GM18526 (cell line): Measurements from ENCODE around the gene NPS.

ENCODE experiments used
- POLR2A ChIP-seq: IDR thresholded peaks from 3 replicates; pipeline ENCODE4 v1.6.1; 2011; ENCODE audit not compliant: insufficient read length; ENCODE audit errors: extremely low read depth

The NPS gene

GRCh38 chr10:127537924-127538323 is 11.2 kb upstream of the NPS start:
- TF ChIP-seq POLR2A = no peak

DNA sequence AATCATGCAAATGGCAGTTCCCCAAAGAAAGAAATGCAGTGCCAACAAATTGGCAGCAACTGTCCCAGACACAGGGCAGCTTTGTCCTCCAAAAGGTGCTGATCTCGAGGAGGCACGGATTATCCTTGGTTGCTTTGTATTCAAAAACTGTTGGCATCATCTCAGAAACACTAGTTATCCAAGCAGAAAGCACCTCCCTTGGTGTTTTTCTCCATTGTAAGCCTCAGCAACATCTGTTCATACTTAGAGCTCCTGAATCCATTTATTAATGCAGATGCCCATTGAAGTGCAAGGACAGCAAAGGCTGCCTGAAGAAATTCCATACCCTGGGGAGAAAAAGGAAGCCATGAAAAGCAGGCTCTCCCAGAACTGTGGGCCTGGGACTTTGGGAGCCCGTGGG is 1.1 kb upstream of the NPS start:
- no peak for TF ChIP-seq POLR2A

GRCh38 chr10:127550861-127551260 is 1.8 kb downstream of the NPS start:
- no peak for TF ChIP-seq POLR2A

- TF ChIP-seq POLR2A = no peak
These were observed 3.3 kb downstream of the NPS start for GRCh38 chr10:127552446-127552845.

DNA sequence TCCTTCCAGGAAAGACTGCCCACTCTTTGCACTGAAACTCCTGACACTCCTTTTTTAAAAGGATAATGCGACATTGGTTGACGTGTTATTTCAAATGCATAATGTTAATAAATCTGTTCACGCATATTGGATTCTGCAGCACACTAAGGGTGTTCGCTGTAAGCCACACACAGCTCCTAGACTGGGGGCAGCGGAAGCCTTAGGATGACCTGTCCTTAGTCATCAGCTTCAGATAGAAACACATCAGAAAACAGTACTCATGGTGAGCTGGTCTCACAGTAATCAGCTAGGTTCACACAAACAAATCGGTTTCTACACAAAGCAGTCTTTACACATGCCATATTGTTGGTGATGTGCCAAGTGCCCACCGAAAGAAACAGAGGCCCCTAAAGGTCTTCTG is 4.3 kb downstream of the NPS start:
- TF ChIP-seq POLR2A = no peak

- no peak for TF ChIP-seq POLR2A
These were observed 7.8 kb downstream of the NPS start for GRCh38 chr10:127556916-127557315.

DNA sequence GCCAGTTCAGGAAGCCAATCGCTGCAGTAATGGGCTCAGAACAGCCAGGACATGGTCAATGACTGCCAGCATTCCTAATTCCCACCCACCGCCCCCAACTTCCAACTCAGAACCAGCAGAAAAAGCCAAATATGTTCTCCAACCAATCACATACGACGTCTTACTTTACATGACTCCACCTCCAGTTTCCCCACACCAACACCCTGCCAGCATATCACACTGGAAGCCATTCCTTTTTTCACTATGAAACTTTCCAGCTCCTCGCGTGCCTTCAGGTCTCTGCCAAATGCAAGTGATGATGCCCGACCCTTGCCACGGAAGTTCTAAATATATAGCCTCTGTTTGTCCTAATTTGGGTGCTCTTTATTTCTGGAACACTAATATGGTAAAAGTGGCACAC is 12.5 kb downstream of the NPS start:
- no peak for TF ChIP-seq POLR2A

DNA sequence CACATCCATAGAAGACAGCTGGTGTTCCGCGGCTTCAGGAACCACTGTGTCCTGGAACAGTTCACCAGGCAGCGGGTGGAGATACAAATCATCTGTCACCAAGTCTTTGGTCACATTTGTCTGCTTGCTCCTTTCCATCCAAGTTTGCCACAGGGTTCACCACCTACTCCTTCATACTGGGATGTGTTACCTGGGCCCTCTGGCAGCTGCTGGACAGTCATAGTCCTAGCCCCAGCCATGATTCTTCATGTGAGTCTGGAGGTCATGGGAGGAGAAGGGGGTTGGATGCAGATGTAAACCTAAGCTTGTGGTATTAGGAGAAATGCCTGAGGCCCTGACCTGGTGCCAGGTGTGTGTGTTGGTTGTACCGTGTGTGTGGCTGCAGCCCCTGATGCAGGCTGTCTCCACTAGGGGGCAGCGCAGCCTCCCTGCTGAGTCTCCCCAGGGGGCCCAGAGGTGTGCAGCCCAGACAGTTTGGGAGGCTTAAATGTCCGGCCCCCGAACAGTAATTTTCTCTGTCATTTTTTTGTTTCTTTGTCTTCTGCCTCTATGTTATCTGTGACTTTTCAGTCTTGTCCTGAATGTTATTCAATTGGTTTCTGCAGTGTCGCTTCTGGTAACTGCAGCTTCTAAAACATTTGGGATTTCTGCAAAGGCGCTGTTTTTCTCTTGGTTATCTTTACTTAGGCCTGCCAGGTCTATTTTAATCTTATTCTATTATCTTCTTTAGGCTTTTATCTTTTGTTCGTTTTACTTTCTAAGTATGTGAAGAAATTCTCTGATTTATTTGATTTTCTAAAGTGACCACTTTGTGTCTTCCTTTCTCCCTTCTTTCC is 14.8 kb downstream of the NPS start:
- no peak for TF ChIP-seq POLR2A

- no peak for TF ChIP-seq POLR2A
These were observed 15.5 kb downstream of the NPS start for GRCh38 chr10:127564644-127565043.

DNA sequence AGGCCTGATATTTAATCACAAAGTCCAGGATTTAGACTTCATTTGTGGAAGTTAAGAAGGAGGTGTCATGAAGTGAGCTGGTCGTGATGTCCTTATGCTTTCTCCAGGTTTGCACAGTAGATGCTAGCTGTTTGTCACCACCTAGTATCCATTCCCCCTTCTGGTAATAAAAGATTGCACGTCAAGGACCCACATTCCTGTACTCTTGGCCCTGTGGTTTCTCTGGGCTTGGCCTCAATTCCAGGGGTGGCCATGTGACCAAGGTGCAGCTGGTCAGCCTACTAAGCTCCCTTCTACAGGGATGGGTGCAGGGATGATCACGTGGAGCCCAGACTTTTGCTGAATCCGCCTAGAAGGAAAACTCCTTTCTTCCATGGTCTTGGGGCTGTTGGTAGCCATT is 16.5 kb downstream of the NPS start:
- no peak for TF ChIP-seq POLR2A

- TF ChIP-seq POLR2A = no peak
These were observed 20.1 kb downstream of the NPS start for GRCh38 chr10:127569210-127569609.

DNA sequence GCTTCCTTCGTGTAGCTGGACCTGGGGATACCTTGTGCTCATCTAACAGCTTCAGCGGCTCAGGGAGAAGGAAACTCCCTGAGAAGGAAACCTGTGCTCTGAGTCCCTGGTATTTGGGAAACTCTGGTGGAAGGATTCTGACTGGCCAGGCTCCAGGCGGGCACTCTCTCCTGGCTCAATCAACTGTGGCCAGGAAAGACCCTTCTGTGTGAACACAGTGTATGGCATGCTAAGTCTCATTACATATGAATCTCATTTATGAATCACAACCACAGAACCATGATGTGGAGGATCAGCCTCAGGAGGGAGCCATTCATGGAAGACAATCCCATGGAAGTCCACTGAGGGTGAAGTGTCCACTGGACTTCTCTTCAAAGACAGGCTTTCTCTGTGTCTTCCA is 20.9 kb downstream of the NPS start:
- TF ChIP-seq POLR2A = no peak

- no peak for TF ChIP-seq POLR2A
These were observed 22.3 kb downstream of the NPS start for GRCh38 chr10:127571386-127571785.

- TF ChIP-seq POLR2A = no peak
These were observed 26.9 kb downstream of the NPS start for GRCh38 chr10:127576051-127576450.

DNA sequence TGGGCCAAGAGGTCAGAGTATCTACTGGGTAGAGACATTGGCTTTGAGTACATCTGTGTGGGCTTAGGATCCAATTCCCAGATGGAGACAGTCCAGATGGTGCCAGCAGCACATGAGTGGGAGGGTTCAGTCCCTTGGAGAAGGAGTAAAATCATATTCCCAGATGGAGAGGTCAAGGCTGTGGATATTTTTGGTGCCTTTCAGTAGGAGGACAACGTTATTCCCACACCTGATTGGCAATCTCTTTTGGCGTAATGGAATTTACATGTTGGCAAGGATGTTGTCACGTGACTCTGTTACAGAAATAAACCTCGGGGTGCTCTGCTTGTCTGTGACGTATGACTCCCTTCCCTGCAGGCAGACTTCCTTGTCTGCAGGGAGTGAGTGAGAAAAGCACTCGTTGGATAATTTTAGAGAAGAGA is 27.6 kb downstream of the NPS start:
- no peak for TF ChIP-seq POLR2A

- no peak for TF ChIP-seq POLR2A
These were observed 28.5 kb downstream of the NPS start for GRCh38 chr10:127577376-127578258.
